Measurements from ENCODE around the gene NTRK1.

DNA sequence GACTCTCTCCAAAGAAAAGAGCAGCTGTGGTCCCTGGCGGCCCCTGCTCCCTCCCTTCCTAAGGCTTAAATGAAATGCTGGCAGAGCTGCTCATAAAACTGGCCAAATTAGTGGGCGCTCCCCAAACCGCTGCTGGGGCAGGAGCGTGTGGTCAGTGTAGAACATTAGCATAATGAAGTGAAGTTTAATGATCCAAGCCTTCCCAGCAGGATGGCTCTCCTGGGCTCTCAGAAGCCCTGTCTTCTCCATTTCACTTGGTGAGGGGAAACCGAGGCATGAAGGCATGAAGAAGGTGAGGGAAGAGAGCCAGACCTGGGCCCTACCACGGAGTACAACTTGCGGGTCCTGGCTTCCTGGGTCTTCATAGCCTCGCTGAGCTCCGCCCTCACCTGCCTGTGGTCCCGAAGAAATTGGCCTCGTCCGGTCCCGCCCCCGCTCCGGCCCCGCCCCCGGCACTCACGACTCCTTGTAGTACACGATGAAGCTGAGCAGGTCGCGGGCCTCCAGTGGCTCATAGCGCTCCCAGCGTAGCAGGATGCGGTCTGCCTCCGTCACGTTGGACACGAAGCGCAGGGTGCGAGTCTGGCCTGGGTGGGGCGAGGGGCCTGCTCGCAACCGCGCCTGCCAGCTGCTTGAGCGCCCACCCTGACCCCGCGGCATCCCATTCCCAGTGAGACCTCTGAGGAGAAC is 12.1 kb upstream of the NTRK1 start:
- TF ChIP-seq NFRKB (IDR thresholded peaks at IDR 0.05) (no peak), FOXA1 (IDR thresholded peaks at IDR 0.05) (no peak), ZNF384 (IDR thresholded peaks at IDR 0.05) (no peak), SUZ12 (IDR thresholded peaks at IDR 0.05) (no peak), CTBP1 (IDR thresholded peaks at IDR 0.05; ENCODE audit: borderline replicate concordance) (no peak), SP1 (IDR thresholded peaks at IDR 0.05) (no peak), FOXM1 (IDR thresholded peaks at IDR 0.05; ENCODE audit: borderline replicate concordance) (no peak), ELF4 (IDR thresholded peaks at IDR 0.05) (no peak), HDGF (IDR thresholded peaks at IDR 0.05; ENCODE audit: borderline replicate concordance) (no peak), BHLHE40 (IDR thresholded peaks at IDR 0.05; ENCODE audit: borderline replicate concordance) (no peak), L3MBTL2 (conservative IDR thresholded peaks at IDR 0.05) (no peak), FOXK2 (IDR thresholded peaks at IDR 0.05) (no peak)
- TF ChIP-seq, protein P1, sequence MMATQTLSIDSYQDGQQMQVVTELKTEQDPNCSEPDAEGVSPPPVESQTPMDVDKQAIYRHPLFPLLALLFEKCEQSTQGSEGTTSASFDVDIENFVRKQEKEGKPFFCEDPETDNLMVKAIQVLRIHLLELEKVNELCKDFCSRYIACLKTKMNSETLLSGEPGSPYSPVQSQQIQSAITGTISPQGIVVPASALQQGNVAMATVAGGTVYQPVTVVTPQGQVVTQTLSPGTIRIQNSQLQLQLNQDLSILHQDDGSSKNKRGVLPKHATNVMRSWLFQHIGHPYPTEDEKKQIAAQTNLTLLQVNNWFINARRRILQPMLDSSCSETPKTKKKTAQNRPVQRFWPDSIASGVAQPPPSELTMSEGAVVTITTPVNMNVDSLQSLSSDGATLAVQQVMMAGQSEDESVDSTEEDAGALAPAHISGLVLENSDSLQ (IDR thresholded peaks at IDR 0.05), result no peak
